Panc1 (cell line): ENCODE results near the gene VAMP2. TPM values are rescaled to one million over a fixed set of nuclear protein-coding genes. Genes with fewer than 3 reads are reported as not detected.

Experiments used
- ATAC-seq: fragments of 200-7000 bp; cut with Tn5 transposase; 2 replicates; pipeline ENCODE4 v1.9.1; 2020; ENCODE audit warnings: mild to moderate bottlenecking, moderate library complexity
- BruUV-seq: library from RNA; stranded (reverse); fragments of 400-500 nt; replicated peaks from 2 replicates; lab custom pipeline; 2021; lab: Mats Ljungman, UMichigan
- CTCF ChIA-PET: fragments of 300-600 bp; sonication (Branson Sonifier 250); formaldehyde crosslinking; loops from one replicate; lab custom pipeline; 2022; ENCODE audit warnings: antibody characterized with exemption; lab: Charles Lee
- POLR2A ChIA-PET: fragments of 300-600 bp; sonication (Branson Sonifier 250); formaldehyde crosslinking; loops from one replicate; lab custom pipeline; 2022; ENCODE audit warnings: antibody characterized with exemption; lab: Charles Lee
- DNase-seq: peaks from one replicate; pipeline ENCODE4 v3.0.0-alpha.2; 2010; ENCODE audit warnings: low read depth, low spot score
- H3K27ac ChIP-seq: 2 replicates; pipeline ENCODE4 v1.5.1; 2011; ENCODE audit warnings: mild to moderate bottlenecking, low read length, inconsistent platforms
- H3K27me3 ChIP-seq: fragments of 200-500 bp; sonication (Bioruptor generic); 2 replicates; pipeline ENCODE4 v1.6.0; 2014; ENCODE audit warnings: low read length, inconsistent platforms; ENCODE audit not compliant: control insufficient read depth, insufficient read depth
- H3K36me3 ChIP-seq: fragments of 200-500 bp; sonication (Bioruptor generic); 2 replicates; pipeline ENCODE4 v1.5.1; 2014; ENCODE audit warnings: inconsistent platforms, mild to moderate bottlenecking, low read length, moderate library complexity; ENCODE audit not compliant: control insufficient read depth, insufficient read depth
- H3K4me1 ChIP-seq: 2 replicates; pipeline ENCODE4 v1.5.1; 2011; ENCODE audit warnings: inconsistent platforms, mild to moderate bottlenecking, low read length, moderate library complexity; ENCODE audit not compliant: control insufficient read depth, insufficient read depth
- H3K4me3 ChIP-seq, 2 experiments: 2 replicates each; pipeline ENCODE4 v1.5.1; 2011 to 2012; ENCODE audit warnings: low read depth in 2 of 2, low read length in 2 of 2, mild to moderate bottlenecking in 2 of 2, inconsistent platforms in 1 of 2, moderate library complexity in 1 of 2
- H3K9me3 ChIP-seq: fragments of 200-500 bp; sonication (Bioruptor generic); 2 replicates; pipeline ENCODE4 v1.5.1; 2014; ENCODE audit warnings: low read depth, mild to moderate bottlenecking, inconsistent platforms, low read length, moderate library complexity; ENCODE audit not compliant: control insufficient read depth, insufficient read depth
- CTCF ChIP-seq: fragments of 450-650 bp; IDR thresholded peaks from 2 replicates; pipeline ENCODE4 v1.5.1; 2017; ENCODE audit warnings: mild to moderate bottlenecking
- POLR2AphosphoS5 ChIP-seq: IDR thresholded peaks from 2 replicates; pipeline ENCODE4 v1.6.1; 2012; ENCODE audit warnings: mild to moderate bottlenecking, low read depth, low read length, moderate library complexity
- REST ChIP-seq, 2 experiments: IDR thresholded peaks; 2 replicates each; pipeline ENCODE4 v1.6.1; 2011 to 2012; ENCODE audit warnings: low read depth in 2 of 2, control low read depth in 1 of 2, low read length in 1 of 2, mild to moderate bottlenecking in 1 of 2, moderate library complexity in 1 of 2; ENCODE audit not compliant: insufficient read depth in 1 of 2
- SIN3A ChIP-seq: IDR thresholded peaks from 2 replicates; pipeline ENCODE4 v1.6.1; 2012; ENCODE audit warnings: low read depth, mild to moderate bottlenecking, low read length, moderate library complexity, borderline replicate concordance; ENCODE audit not compliant: insufficient read depth
- TCF7L2 ChIP-seq: IDR thresholded peaks from 2 replicates; pipeline ENCODE4 v1.6.1; 2011; ENCODE audit warnings: mild to moderate bottlenecking, low read depth, low read length, inconsistent platforms
- in situ Hi-C: cut with HindIII; loops from 2 replicates; pipeline ENCODE4 v1.10.0; 2016; ENCODE audit warnings: low sequenced_read_pairs, low pct_unique_long_range_greater_than_20kb
- intact Hi-C: fragments of 100-400 bp; cut with micrococcal nuclease; formaldehyde crosslinking; loops from one replicate; pipeline ENCODE4 v1.10.0; 2022; ENCODE audit not compliant: unreplicated experiment
- total RNA-seq: library from RNA; stranded (reverse); gene quantifications from one replicate; pipeline ENCODE4 v1.2.1, GENCODE V29; 2021; ENCODE audit not compliant: unreplicated experiment

Gene VAMP2
- total RNA-seq, 1 experiment from 2014 or later: 28.6 TPM

- no peak overlapping the region for H3K4me3 ChIP-seq
- in situ Hi-C loops: no loop called here
- BruUV-seq: no TSS peak
- intact Hi-C loops: no loop called here
- ATAC-seq (no peak), DNase-seq (no peak)
- no peaks in the 10 kb centered on the region for H3K4me1 ChIP-seq
- ChIA-PET POLR2A (no interaction called here), CTCF (no interaction called here)
- no peaks in the 10 kb centered on the region for H3K27me3 ChIP-seq
- TF ChIP-seq POLR2AphosphoS5: no peak
- TF ChIP-seq REST (IDR thresholded peaks at IDR 0.05; ENCODE audit: insufficient read depth in 1 of 2, low read depth in 2 of 2, low read length in 1 of 2): no peak
- no peak for TF ChIP-seq CTCF
- TF ChIP-seq SIN3A: no peak
- TF ChIP-seq TCF7L2: no peak
- no peak overlapping the region for H3K27ac ChIP-seq
- H3K36me3 ChIP-seq: no peaks in the 10 kb centered on the region; the same call in 1 of the 2 replicates
- H3K9me3 ChIP-seq: no peaks in the 10 kb centered on the region
These were observed 19.0 kb downstream of the VAMP2 start for GRCh38 chr17:8143581-8144400.

GRCh38 chr17:8142887-8143580, 19.7 kb downstream of the VAMP2 start:
- intact Hi-C loops: no loop called here
- BruUV-seq: no TSS peak
- H3K4me1 ChIP-seq: no peaks in the 10 kb centered on the region
- H3K9me3 ChIP-seq: no peaks in the 10 kb centered on the region
- H3K36me3 ChIP-seq: no peaks in the 10 kb centered on the region; the same call in 1 of the 2 replicates
- TF ChIP-seq TCF7L2: no peak
- TF ChIP-seq SIN3A: no peak
- no peak for TF ChIP-seq POLR2AphosphoS5
- TF ChIP-seq REST (IDR thresholded peaks at IDR 0.05; ENCODE audit: insufficient read depth in 1 of 2, low read depth in 2 of 2, low read length in 1 of 2): no peak
- no peak for TF ChIP-seq CTCF
- ChIA-PET CTCF (no interaction called here), POLR2A (no interaction called here)
- H3K27ac ChIP-seq: no peak overlapping the region
- in situ Hi-C loops: no loop called here
- H3K27me3 ChIP-seq: no peaks in the 10 kb centered on the region
- ATAC-seq (no peak), DNase-seq (no peak)
- H3K4me3 ChIP-seq: no peak overlapping the region
